ENCODE data around the gene PTCH1. TPM values are rescaled to one million over a fixed set of nuclear protein-coding genes. Genes with fewer than 3 reads are reported as not detected.
A peak's percentile ranks its signal among the peaks of the same experiment; 100 is the strongest.

PTCH1 gene
- total and polyA plus RNA-seq, 2 donors (not counting 1 experiment from before 2014, with no cell fraction given) = 3.3 to 20.1 TPM

GRCh38 chr9:95462249-95463147 lies 54.3 kb downstream of the PTCH1 start:
- peak; percentile 86 to 94 for DNase-seq (ENCODE audit: low read depth in 2 of 2)
- H3K27ac ChIP-seq (ENCODE audit: insufficient read depth, low read length) = peak overlapping the region; percentile 65
- H3K4me2 ChIP-seq (ENCODE audit: extremely low read depth, insufficient read depth, low read length) = peak overlapping the region; percentile 91
- peaks cover 26% of the 10 kb centered on the region for H3K4me1 ChIP-seq (ENCODE audit: control insufficient read depth, extremely low read depth, insufficient read depth, low read length)
- peak overlapping the region; percentile 4 for H3K9ac ChIP-seq (ENCODE audit: insufficient read depth, low read length)
- peaks cover 5% of the 10 kb centered on the region for H3K36me3 ChIP-seq (ENCODE audit: control insufficient read depth, insufficient read depth, low read length)
- H3K27me3 ChIP-seq (ENCODE audit: control insufficient read depth, insufficient read depth, low read length) = no peaks in the 10 kb centered on the region
- no peaks in the 10 kb centered on the region for H4K20me1 ChIP-seq (ENCODE audit: control insufficient read depth, extremely low read depth, insufficient read depth, low read length)
- peak overlapping the region; percentile 61 for H2AFZ ChIP-seq (ENCODE audit: low read length)
- TF ChIP-seq EZH2 (IDR thresholded peaks at IDR 0.05; ENCODE audit: low read length, missing control alignments) = no peak
- TF ChIP-seq, protein P1, sequence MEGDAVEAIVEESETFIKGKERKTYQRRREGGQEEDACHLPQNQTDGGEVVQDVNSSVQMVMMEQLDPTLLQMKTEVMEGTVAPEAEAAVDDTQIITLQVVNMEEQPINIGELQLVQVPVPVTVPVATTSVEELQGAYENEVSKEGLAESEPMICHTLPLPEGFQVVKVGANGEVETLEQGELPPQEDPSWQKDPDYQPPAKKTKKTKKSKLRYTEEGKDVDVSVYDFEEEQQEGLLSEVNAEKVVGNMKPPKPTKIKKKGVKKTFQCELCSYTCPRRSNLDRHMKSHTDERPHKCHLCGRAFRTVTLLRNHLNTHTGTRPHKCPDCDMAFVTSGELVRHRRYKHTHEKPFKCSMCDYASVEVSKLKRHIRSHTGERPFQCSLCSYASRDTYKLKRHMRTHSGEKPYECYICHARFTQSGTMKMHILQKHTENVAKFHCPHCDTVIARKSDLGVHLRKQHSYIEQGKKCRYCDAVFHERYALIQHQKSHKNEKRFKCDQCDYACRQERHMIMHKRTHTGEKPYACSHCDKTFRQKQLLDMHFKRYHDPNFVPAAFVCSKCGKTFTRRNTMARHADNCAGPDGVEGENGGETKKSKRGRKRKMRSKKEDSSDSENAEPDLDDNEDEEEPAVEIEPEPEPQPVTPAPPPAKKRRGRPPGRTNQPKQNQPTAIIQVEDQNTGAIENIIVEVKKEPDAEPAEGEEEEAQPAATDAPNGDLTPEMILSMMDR (conservative IDR thresholded peaks at IDR 0.05 in 1 of 2, IDR thresholded peaks at IDR 0.05 in 1 of 2; ENCODE audit: low read depth in 1 of 2, low read length in 2 of 2) = no peak
- no peaks in the 10 kb centered on the region for H3K9me3 ChIP-seq (ENCODE audit: control insufficient read depth, insufficient read depth, low read depth, low read length)
- H3K79me2 ChIP-seq (ENCODE audit: control insufficient read depth, insufficient read depth, low read length) = no peaks in the 10 kb centered on the region
- H3K4me3 ChIP-seq (replicated peaks in 1 of 4; ENCODE audit: control extremely low read depth in 1 of 4, insufficient read depth in 1 of 4, low read depth in 3 of 4, low read length in 4 of 4) = peak overlapping the region; percentile 19 to 39 (median 30)

DNA sequence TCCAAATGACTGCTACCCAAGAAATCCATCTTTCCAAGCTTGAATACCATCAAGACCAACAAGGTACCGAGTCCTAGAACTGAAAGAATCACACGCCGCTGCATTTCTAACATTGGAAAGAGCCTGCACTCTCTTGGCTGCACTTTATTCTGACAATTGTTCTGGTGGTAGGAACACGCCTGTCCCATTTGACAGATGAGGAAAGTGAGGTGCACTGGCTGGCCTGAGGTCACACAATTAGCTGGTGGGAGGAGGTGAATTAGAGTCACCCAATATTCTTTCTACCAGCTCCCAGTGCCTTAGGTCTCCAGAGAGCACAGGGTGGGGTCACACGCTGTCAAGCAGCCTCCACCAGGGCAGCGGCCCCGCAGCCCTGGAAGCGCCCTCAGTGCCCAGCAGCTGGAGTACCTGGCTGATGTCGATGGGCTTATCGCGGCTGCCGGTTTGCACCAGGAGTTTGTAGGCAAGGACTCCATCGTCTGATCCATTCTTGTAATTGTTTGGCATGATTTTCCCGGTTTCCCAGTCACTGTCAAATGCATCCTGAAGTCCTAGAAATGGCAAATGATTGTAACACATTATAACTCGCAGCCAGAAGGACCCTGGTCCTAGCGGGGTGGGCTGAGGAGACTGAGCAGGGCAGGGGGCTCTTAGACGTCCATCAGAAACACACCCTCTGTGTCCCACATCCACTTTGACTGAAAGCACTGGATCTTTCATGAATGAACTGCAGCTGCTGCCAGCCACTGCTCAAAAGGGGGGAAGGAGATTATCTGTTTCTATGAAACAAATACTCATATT lies 55.1 kb downstream of the PTCH1 start:
- no peak for DNase-seq (ENCODE audit: low read depth in 2 of 2)
- H3K4me1 ChIP-seq (ENCODE audit: control insufficient read depth, extremely low read depth, insufficient read depth, low read length) = peaks cover 26% of the 10 kb centered on the region
- peak overlapping the region; percentile 91 for H3K4me2 ChIP-seq (ENCODE audit: extremely low read depth, insufficient read depth, low read length)
- peaks cover 3% of the 10 kb centered on the region for H3K36me3 ChIP-seq (ENCODE audit: control insufficient read depth, insufficient read depth, low read length)
- H3K9me3 ChIP-seq (ENCODE audit: control insufficient read depth, insufficient read depth, low read depth, low read length) = no peaks in the 10 kb centered on the region
- no peak overlapping the region for H3K9ac ChIP-seq (ENCODE audit: insufficient read depth, low read length)
- H3K79me2 ChIP-seq (ENCODE audit: control insufficient read depth, insufficient read depth, low read length) = no peaks in the 10 kb centered on the region
- H3K27ac ChIP-seq (ENCODE audit: insufficient read depth, low read length) = peak overlapping the region; percentile 65
- H3K27me3 ChIP-seq (ENCODE audit: control insufficient read depth, insufficient read depth, low read length) = no peaks in the 10 kb centered on the region
- H4K20me1 ChIP-seq (ENCODE audit: control insufficient read depth, extremely low read depth, insufficient read depth, low read length) = no peaks in the 10 kb centered on the region
- H3K4me3 ChIP-seq (replicated peaks in 1 of 4; ENCODE audit: control extremely low read depth in 1 of 4, insufficient read depth in 1 of 4, low read depth in 3 of 4, low read length in 4 of 4) = no peak overlapping the region
- no peak for TF ChIP-seq EZH2 (IDR thresholded peaks at IDR 0.05; ENCODE audit: low read length, missing control alignments)
- TF ChIP-seq, protein P1 (conservative IDR thresholded peaks at IDR 0.05 in 1 of 2, IDR thresholded peaks at IDR 0.05 in 1 of 2; ENCODE audit: low read depth in 1 of 2, low read length in 2 of 2) = no peak
- H2AFZ ChIP-seq (ENCODE audit: low read length) = no peak overlapping the region

GRCh38 chr9:95460518-95461164 lies 56.1 kb downstream of the PTCH1 start:
- no peak for DNase-seq (ENCODE audit: low read depth in 2 of 2)
- Histone ChIP-seq H3K4me3 (replicated peaks in 1 of 4; ENCODE audit: control extremely low read depth in 1 of 4, insufficient read depth in 1 of 4, low read depth in 3 of 4, low read length in 4 of 4) (no peak overlapping the region), H3K27ac (ENCODE audit: insufficient read depth, low read length) (no peak overlapping the region), H3K4me2 (ENCODE audit: extremely low read depth, insufficient read depth, low read length) (no peak overlapping the region), H3K9ac (ENCODE audit: insufficient read depth, low read length) (no peak overlapping the region), H4K20me1 (ENCODE audit: control insufficient read depth, extremely low read depth, insufficient read depth, low read length) (no peaks in the 10 kb centered on the region), H3K36me3 (ENCODE audit: control insufficient read depth, insufficient read depth, low read length) (peaks cover 3% of the 10 kb centered on the region), H2AFZ (ENCODE audit: low read length) (no peak overlapping the region), H3K9me3 (ENCODE audit: control insufficient read depth, insufficient read depth, low read depth, low read length) (no peaks in the 10 kb centered on the region), H3K4me1 (ENCODE audit: control insufficient read depth, extremely low read depth, insufficient read depth, low read length) (peaks cover 26% of the 10 kb centered on the region), H3K27me3 (ENCODE audit: control insufficient read depth, insufficient read depth, low read length) (no peaks in the 10 kb centered on the region), H3K79me2 (ENCODE audit: control insufficient read depth, insufficient read depth, low read length) (no peaks in the 10 kb centered on the region)
- TF ChIP-seq EZH2 (IDR thresholded peaks at IDR 0.05; ENCODE audit: low read length, missing control alignments) = no peak
- TF ChIP-seq, protein P1 (conservative IDR thresholded peaks at IDR 0.05 in 1 of 2, IDR thresholded peaks at IDR 0.05 in 1 of 2; ENCODE audit: low read depth in 1 of 2, low read length in 2 of 2) = no peak

All from fibroblast of lung (primary cell).